K562 (cell line): Measurements from ENCODE around the gene ZC3H18.

Source experiments
- JUNB ChIP-seq: fragments of 450-650 bp; formaldehyde crosslinking; conservative IDR thresholded peaks from 2 replicates; pipeline ENCODE4 v1.4.0; 2020; ENCODE audit warnings: mild to moderate bottlenecking
- KDM5B ChIP-seq: fragments of 200-600 bp; sonication (generic); IDR thresholded peaks from 2 replicates; pipeline ENCODE4 v1.6.1; 2012; ENCODE audit warnings: low read depth, mild to moderate bottlenecking, moderate library complexity, low read length, control low read depth, inconsistent platforms; ENCODE audit not compliant: insufficient replicate concordance
- SIX5 ChIP-seq, 2 experiments: IDR thresholded peaks; 2 replicates each; pipeline ENCODE4 v1.6.1; 2011; ENCODE audit warnings: low read length in 2 of 2, borderline replicate concordance in 1 of 2, low read depth in 1 of 2, mild to moderate bottlenecking in 1 of 2, moderate library complexity in 1 of 2; ENCODE audit not compliant: insufficient read depth in 1 of 2
- ZKSCAN3 ChIP-seq: fragments of 250-450 bp; sonication (Bioruptor Pico); IDR thresholded peaks from 2 replicates; pipeline ENCODE4 v1.4.0; 2020
- ZNF586 ChIP-seq: fragments of 450-650 bp; formaldehyde crosslinking; conservative IDR thresholded peaks from 2 replicates; pipeline ENCODE4 v1.4.0; 2020; ENCODE audit warnings: mild to moderate bottlenecking, moderate library complexity
- ZNF644 ChIP-seq: fragments of 200-800 bp; sonication (Bioruptor generic); IDR thresholded peaks from 2 replicates; pipeline ENCODE4 v1.6.1; 2016; ENCODE audit warnings: low read depth, missing genetic modification characterization, missing compliant biosample characterization
- TF ChIP-seq, protein P1 (sequence below): sonication (generic); formaldehyde crosslinking; IDR thresholded peaks from 2 replicates; pipeline ENCODE4 v1.8.1; 2022; ENCODE audit warnings: missing genetic modification reagents

DNA sequence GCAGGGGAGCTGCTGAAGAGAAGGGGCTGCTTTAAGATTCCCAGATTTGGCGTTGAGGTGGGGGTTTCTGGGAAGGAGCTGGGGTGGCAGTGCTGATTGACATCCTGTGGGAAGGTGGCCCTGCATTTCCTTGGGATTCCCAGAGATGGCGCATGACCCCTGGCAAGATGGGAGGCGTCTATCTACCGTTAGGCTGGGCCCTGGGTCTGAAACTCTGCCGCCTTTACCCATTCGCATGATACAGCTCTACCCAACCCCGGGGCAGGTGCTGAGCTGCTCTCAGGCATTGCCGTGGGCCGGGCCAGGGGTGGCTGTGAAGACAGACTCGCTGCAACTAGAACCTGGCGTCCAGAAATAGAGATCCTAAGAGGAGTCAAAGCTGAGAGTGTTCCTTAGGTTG lies 102.6 kb downstream of the ZC3H18 start:
- TF ChIP-seq JUNB (CRISPR knock-in tag) (no peak), ZNF586 (no peak), ZNF644 (tag) (no peak), KDM5B (no peak), SIX5 (IDR thresholded peaks at IDR 0.05; ENCODE audit: borderline replicate concordance in 1 of 2, insufficient read depth in 1 of 2, low read depth in 1 of 2, low read length in 2 of 2) (no peak), ZKSCAN3 (CRISPR knock-in tag) (no peak)
- TF ChIP-seq, protein P1, sequence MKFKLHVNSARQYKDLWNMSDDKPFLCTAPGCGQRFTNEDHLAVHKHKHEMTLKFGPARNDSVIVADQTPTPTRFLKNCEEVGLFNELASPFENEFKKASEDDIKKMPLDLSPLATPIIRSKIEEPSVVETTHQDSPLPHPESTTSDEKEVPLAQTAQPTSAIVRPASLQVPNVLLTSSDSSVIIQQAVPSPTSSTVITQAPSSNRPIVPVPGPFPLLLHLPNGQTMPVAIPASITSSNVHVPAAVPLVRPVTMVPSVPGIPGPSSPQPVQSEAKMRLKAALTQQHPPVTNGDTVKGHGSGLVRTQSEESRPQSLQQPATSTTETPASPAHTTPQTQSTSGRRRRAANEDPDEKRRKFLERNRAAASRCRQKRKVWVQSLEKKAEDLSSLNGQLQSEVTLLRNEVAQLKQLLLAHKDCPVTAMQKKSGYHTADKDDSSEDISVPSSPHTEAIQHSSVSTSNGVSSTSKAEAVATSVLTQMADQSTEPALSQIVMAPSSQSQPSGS (CRISPR knock-in tag), result no peak
